HG03558 (cell line): ENCODE results near the gene TMEM220.
A peak's percentile ranks its signal among the peaks of the same experiment; 100 is the strongest.
"Not testable (repeated sequence)": the region's sequence is repeated elsewhere in the genome, so short reads cannot be mapped to it uniquely, and the experiment has no call there.

Source experiments
- ATAC-seq: cut with Tn5 transposase; IDR thresholded peaks from one replicate; pipeline ENCODE4 v1.9.1; 2021; ENCODE audit warnings: moderate number of reproducible peaks; ENCODE audit not compliant: unreplicated experiment; ENCODE audit errors: extremely low read depth

Gene TMEM220

GRCh38 chr17:10732121-10732520 is 2.3 kb upstream of the TMEM220 start:
- not testable (repeated sequence) for ATAC-seq

DNA sequence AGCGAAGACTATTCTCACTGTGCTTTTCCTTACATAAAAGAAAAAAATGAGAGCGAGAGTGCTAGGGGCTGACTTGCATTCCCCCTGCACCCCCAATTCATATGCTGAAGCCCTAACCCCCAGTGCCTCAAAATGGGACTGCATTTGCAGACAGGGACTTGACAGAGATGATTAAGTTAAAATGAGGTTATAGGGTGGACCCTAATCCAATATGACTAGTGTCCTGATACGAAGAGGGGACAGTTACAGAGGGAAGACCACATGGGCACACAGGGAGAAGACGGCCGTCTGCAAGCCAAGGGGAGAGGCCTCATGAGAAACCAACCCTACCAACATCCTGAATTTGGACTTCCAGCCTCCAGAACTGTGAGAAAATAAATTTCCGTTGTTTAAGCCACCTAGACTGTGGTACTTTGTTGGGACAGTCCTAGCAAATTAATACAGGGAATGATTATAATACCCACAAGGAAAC is 1.6 kb upstream of the TMEM220 start:
- ATAC-seq = no peak

GRCh38 chr17:10730247-10730646 is 424 bp upstream of the TMEM220 start:
- ATAC-seq = not testable (repeated sequence)

- ATAC-seq = no peak
These were observed 1.4 kb downstream of the TMEM220 start for GRCh38 chr17:10728331-10728892.

GRCh38 chr17:10727192-10727591 is 2.6 kb downstream of the TMEM220 start:
- no peak for ATAC-seq

- no peak for ATAC-seq
These were observed 3.6 kb downstream of the TMEM220 start for GRCh38 chr17:10726196-10726595.

- no peak for ATAC-seq
These were observed 4.6 kb downstream of the TMEM220 start for GRCh38 chr17:10725262-10725661.

DNA sequence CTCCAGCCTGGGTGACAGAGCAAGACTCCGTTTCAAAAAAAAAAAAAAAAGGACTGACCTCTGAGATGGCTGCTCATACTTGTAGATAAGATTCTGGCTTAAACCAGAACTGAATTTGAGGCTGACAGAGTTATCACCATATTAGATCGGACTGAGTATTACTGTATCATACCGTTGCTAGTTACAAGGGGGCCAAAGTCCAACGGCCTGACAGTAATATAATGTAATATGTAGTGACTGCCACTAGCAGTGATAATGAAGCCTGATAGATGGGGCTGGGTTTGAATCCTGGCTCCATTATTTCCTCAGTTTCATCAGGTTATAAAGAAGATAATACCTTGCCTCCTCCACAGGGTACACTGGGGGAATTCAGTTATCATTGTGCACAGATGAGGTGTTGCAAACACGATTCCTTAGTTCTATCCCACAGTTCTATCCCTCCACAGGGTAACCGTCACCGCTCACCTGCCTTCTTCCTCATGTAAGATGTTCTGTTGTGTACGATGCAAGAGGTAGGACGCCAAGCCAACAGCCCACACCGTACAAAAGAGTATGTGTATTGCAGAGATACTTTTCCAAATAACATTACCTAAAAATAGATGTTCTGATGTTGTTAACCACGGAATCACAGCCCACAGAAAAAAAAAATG is 5.2 kb downstream of the TMEM220 start:
- no peak for ATAC-seq

- ATAC-seq = no peak
These were observed 11.3 kb downstream of the TMEM220 start for GRCh38 chr17:10718547-10718946.

DNA sequence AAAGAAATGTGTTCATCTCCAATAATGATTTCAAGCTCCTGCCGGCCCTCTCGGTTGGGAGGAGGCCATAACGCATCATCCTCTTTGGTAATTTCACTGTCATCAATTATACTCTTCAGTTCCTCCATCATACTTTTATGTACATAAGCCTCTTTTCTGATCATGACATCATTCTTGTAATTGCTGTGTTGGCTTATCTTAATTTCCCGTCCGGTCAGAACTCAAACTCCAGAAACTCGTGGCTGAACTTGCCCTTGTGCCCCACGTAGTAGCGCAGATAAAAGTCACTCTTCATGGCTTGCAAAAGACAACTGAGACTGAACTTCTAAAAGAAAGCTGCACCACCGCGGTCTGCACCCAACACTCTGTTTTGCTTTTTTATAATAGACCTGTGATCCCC is 13.6 kb downstream of the TMEM220 start:
- ATAC-seq = no peak

- no peak for ATAC-seq
These were observed 16.5 kb downstream of the TMEM220 start for GRCh38 chr17:10713318-10713717.

DNA sequence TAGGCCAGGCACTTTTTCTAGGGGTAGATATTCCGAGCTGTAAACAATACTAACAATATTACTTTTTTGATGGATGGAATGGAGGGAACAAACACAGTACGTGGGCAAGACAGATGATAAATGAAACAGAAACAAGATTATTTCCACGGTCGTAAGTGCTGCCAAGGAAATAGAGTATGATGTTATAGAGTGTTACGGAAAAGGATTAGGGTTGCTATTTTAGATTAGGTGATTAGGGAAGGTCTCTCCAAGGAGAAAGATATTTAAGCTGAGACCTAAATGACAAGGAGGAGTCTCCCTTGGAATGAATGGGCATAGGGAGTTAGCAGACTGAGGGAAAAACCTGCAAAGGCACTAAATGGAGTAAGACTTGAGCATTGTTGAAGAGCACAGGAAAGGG is 24.1 kb downstream of the TMEM220 start:
- no peak for ATAC-seq

- no peak for ATAC-seq
These were observed 27.2 kb downstream of the TMEM220 start for GRCh38 chr17:10702574-10702973.

GRCh38 chr17:10699856-10700255 is 30.0 kb downstream of the TMEM220 start:
- no peak for ATAC-seq

DNA sequence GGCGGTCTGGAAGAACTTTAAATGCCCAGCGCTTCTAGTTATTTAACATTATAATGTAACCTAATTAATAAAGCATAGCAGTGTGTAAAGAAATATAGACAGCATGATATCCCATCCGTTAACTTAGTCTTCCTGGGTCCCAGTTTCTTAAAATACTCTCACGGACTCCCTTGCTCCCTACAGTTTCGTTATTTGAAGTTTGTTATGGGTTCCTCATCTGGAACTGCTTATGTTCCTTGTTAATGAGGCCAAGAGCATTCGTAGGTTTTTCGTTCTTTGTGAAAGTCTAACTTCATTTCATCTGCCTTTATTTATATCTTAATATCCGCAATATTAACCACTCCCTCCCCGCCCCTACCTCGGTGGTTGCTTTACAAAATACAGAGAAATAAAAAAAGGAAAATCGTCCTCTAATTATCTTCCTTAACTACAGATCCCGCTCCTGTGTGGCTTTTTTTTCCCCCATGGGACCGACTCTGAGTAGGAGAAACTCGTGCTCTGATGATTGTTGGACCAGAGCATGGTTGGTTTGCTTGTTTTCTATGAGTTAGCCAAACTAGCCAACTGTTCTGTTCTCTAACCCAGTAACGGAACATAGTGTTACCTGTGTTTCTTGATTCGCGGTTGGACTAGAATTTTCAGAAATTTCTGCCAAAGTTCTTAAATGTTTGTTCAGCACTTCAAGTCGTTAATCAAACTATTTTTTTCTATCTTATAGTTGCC is 31.6 kb downstream of the TMEM220 start:
- no peak for ATAC-seq

DNA sequence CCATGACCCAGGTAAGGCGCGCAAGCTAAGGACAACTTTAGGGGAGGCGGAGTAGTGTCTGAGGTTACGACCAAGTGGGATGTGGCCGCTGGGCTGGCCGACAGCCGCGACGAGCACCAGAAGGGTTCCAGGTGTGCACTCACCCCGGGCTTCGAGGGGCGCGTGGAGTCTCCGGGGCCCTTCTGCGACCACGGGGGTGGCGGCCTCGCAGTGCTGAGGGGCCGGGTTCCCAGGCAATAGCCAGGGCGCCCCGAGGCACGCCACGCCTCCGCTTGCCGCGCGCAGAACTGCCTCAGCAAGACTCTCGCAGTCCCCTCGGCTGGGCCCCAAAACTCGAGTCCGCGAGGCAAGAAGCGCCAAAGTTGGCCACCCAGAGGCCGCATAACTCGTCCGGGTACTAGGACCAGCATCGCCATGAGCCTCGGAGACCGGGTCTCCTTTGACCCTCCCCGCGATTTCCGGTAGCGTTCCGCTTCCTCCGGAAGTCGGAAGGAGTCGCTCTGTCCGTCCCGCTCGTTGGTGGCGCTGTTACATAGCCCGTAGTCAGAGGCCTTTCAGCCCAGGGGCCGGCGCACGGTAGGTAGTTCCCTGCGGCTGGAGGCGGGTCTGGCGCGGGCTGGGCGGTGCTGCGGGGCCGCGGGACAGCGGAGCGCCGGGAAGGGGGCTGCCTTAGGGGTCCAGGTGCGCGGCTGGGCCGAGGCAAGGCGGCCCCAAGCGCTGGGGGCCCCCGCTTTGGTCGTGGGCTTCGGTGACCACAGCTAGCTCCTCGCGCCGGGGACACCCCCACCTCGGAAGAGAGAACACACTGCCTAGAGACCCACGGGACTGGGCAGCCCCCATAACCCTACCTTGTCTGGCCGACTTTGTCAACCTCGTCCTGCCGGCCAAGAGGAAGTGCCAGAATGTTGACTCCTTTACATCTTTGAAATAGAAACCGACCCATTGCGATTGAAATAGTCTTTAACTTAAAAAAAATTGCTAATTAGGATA is 32.4 kb downstream of the TMEM220 start, which contains the start of the genes ADPRM and SCO1:
Gene ADPRM (plus strand): TSS at position 503 of the 990 bp plus-strand sequence. CDS start 7,333 bp downstream, outside the sequence.
Gene SCO1 (minus strand): TSS at position 442 of the 990 bp plus-strand sequence. CDS start 26 bp downstream, at position 416.
- peak; percentile 88 for ATAC-seq

DNA sequence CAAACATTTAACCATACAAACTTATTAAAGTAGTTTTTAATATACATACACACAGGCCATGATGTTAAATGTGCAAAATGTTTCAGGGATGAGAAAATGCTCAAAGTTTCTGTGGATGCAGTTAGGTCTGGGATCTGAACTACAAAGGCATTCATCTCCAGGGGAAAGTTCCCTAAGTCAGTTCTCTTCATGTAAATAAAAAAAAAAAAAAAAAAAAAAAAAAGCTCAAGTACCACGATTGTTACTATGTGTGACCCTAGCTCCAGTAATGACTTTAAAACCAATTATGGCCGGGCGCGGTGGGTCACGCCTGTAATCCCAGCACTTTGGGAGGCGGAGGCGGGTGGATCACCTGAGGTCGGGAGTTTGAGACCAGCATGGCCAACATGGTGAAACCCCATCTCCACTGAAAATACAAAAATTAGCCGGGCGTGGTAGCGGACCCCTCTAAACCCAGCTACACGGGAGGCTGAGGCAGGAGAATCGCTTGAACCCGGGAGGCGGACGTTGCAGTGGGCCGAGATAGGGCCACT is 33.9 kb downstream of the TMEM220 start:
- not testable (repeated sequence) for ATAC-seq

DNA sequence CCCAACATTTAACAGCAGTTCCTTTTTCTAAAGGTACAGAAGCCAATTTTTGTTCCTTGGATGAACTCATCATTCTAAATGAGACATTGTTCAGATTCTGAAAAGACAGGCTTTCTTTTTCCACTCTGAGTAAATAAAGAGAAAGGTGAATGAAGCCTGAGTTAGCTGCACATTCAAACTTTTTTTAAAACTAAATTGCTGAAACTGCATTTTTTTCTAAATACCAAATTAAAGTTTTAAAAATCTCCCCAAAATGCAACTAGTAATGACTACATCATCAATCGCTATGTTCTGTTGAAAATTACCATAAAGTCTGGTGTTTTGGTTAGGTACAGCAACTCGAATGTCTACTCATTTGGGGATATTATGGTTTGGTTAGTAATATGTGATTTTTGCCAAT is 42.3 kb downstream of the TMEM220 start:
- ATAC-seq = no peak

GRCh38 chr17:10683853-10684252 is 46.0 kb downstream of the TMEM220 start:
- no peak for ATAC-seq
